GM12872 (cell line): ENCODE data around the gene TRIM33.

ENCODE experiments used
- CTCF ChIP-seq: IDR thresholded peaks from 3 replicates; pipeline ENCODE4 v1.5.1; 2011; ENCODE audit warnings: low read depth, mild to moderate bottlenecking, low read length, moderate library complexity; ENCODE audit not compliant: insufficient read depth

TRIM33 gene

GRCh38 chr1:114531094-114531493 is 20.1 kb upstream of the TRIM33 start:
- TF ChIP-seq CTCF: no peak

GRCh38 chr1:114530224-114530623 is 19.2 kb upstream of the TRIM33 start:
- no peak for TF ChIP-seq CTCF

GRCh38 chr1:114524944-114525343 is 13.9 kb upstream of the TRIM33 start:
- no peak for TF ChIP-seq CTCF

- no peak for TF ChIP-seq CTCF
These were observed 11.2 kb upstream of the TRIM33 start for GRCh38 chr1:114522264-114522575.

GRCh38 chr1:114521396-114522263 is 10.6 kb upstream of the TRIM33 start:
- TF ChIP-seq CTCF: no peak

- TF ChIP-seq CTCF: no peak
These were observed 6.3 kb upstream of the TRIM33 start for GRCh38 chr1:114517348-114517747.

- no peak for TF ChIP-seq CTCF
These were observed 1.7 kb upstream of the TRIM33 start for GRCh38 chr1:114512595-114513280.
